ENCODE data around the gene SDK1.

DNA sequence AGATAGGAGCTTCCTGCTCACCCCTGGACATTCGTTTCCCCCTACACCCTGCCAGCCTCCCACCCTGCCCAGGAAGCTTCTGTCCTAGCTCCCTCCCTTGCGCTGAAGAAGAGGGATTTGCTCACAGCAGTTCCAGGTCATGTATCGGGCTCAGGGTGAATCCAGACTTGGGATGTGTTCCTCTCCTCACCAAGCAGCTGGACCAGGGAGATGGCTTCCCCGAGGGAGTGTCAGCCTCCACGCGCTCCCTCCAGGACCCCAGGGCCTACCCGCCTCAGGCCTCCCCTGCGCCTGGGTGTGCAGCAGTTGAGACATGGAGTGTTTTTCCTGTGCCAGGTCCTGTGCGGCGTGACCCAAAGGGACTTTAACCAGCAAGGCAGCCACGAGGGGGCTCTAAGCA lies 945.5 kb downstream of the SDK1 start:
- TF ChIP-seq EZH2 (IDR thresholded peaks at IDR 0.05; ENCODE audit: borderline replicate concordance, control insufficient read depth, low read depth, low read length) (no peak), SIN3A (IDR thresholded peaks at IDR 0.05; ENCODE audit: low read depth, low read length) (no peak), POLR2AphosphoS5 (IDR thresholded peaks at IDR 0.05; ENCODE audit: low read length) (no peak), CREM (IDR thresholded peaks at IDR 0.05; ENCODE audit: low read depth) (no peak), MYC (IDR thresholded peaks at IDR 0.05; ENCODE audit: insufficient read depth, insufficient read length, insufficient replicate concordance, low read length, severe bottlenecking) (no peak), POLR2A (IDR thresholded peaks at IDR 0.05; ENCODE audit: low read depth, low read length) (no peak)
- TF ChIP-seq, protein P1, sequence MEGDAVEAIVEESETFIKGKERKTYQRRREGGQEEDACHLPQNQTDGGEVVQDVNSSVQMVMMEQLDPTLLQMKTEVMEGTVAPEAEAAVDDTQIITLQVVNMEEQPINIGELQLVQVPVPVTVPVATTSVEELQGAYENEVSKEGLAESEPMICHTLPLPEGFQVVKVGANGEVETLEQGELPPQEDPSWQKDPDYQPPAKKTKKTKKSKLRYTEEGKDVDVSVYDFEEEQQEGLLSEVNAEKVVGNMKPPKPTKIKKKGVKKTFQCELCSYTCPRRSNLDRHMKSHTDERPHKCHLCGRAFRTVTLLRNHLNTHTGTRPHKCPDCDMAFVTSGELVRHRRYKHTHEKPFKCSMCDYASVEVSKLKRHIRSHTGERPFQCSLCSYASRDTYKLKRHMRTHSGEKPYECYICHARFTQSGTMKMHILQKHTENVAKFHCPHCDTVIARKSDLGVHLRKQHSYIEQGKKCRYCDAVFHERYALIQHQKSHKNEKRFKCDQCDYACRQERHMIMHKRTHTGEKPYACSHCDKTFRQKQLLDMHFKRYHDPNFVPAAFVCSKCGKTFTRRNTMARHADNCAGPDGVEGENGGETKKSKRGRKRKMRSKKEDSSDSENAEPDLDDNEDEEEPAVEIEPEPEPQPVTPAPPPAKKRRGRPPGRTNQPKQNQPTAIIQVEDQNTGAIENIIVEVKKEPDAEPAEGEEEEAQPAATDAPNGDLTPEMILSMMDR (IDR thresholded peaks at IDR 0.05 in 2 of 3, conservative IDR thresholded peaks at IDR 0.05 in 1 of 3; ENCODE audit: control insufficient read depth in 2 of 3, extremely low read depth in 1 of 3, insufficient read depth in 1 of 3, low read depth in 3 of 3, low read length in 3 of 3): no peak

Data from GM12878 (cell line).